WTC11 (cell line): ENCODE measurements around the gene GNG3.

Source experiments
- CTCF ChIP-seq: fragments of 200-600 bp; IDR thresholded peaks from 2 replicates; pipeline ENCODE4 v1.8.0; 2022; ENCODE audit warnings: antibody characterized with exemption
- FOXP1 ChIP-seq: sonication (generic); formaldehyde crosslinking; IDR thresholded peaks from 2 replicates; pipeline ENCODE4 v1.8.0; 2022; ENCODE audit warnings: missing genetic modification reagents, mild to moderate bottlenecking, moderate library complexity, borderline replicate concordance
- KAT7 ChIP-seq: sonication (generic); formaldehyde crosslinking; IDR thresholded peaks from 2 replicates; pipeline ENCODE4 v1.8.1; 2023; ENCODE audit warnings: missing genetic modification reagents, mild to moderate bottlenecking, borderline replicate concordance
- RELA ChIP-seq: sonication (generic); formaldehyde crosslinking; IDR thresholded peaks from 2 replicates; pipeline ENCODE4 v1.8.1; 2022; ENCODE audit warnings: missing genetic modification reagents, mild to moderate bottlenecking, borderline replicate concordance

GRCh38 chr11:62755086-62755615 is 47.7 kb downstream of the GNG3 start:
- TF ChIP-seq FOXP1 (CRISPR knock-in tag) (no peak), CTCF (no peak), RELA (CRISPR knock-in tag) (no peak), KAT7 (CRISPR knock-in tag) (no peak)
